Testis (tissue), 3 donors: ENCODE data around the gene OTOF. TPM values are rescaled to one million over a fixed set of nuclear protein-coding genes. Genes with fewer than 3 reads are reported as not detected.

Experiments
- DNase-seq: peaks from one replicate; pipeline ENCODE4 v3.0.0-alpha.2; 2019
- H3K27ac ChIP-seq, 2 donors: fragments of 200-600 bp; sonication (generic); one replicate each; pipeline ENCODE4 v1.5.1; 2019
- H3K27me3 ChIP-seq: fragments of 200-600 bp; sonication (generic); one replicate; pipeline ENCODE4 v1.5.1; 2019
- H3K36me3 ChIP-seq: fragments of 200-600 bp; sonication (generic); one replicate; pipeline ENCODE4 v1.5.1; 2017; ENCODE audit warnings: low read depth; ENCODE audit errors: missing control alignments
- H3K4me1 ChIP-seq: fragments of 200-600 bp; sonication (generic); one replicate; pipeline ENCODE4 v1.5.1; 2019
- H3K4me3 ChIP-seq, 2 donors: fragments of 200-600 bp; sonication (generic); one replicate each; pipeline ENCODE4 v1.5.1; 2017 to 2019
- H3K9me3 ChIP-seq: fragments of 200-600 bp; sonication (generic); one replicate; pipeline ENCODE4 v1.5.1; 2017
- POLR2A ChIP-seq: fragments of 450-650 bp; IDR thresholded peaks from one replicate; pipeline ENCODE4 v1.6.1; 2017; ENCODE audit warnings: antibody characterized with exemption, mild to moderate bottlenecking, moderate library complexity
- WGBS, 2 donors: methylation state at CpG; one replicate each; pipeline ENCODE4 v1.1.5; 2018; 5-methylcytosine and 5-hydroxymethylcytosine counted together
- intact Hi-C: fragments of 100-400 bp; cut with DNase I; formaldehyde crosslinking; loops from one replicate; pipeline ENCODE4 v1.15.1; 2023; ENCODE audit warnings: low total_unique reads
- polyA plus RNA-seq: library from polyadenylated mRNA; stranded (reverse); fragments of 350-450 nt; fragmentation: Illumina TruSeq; extraction: RNeasy Lipid Tissue Mini Kit (QIAGEN cat#74804); gene quantifications from one replicate; pipeline ENCODE4 v1.2.3, GENCODE V29; 2014; ENCODE audit warnings: low read depth, low replicate concordance; ENCODE audit not compliant: insufficient read depth
- total RNA-seq, 2 donors: library from RNA; depleted of rRNA; stranded (reverse); fragments of >200 nt; gene quantifications; one replicate each; pipeline ENCODE4 v1.2.3, GENCODE V29; 2016
- TF ChIP-seq, protein P1 (sequence below), 3 experiments: fragments of 450-650 bp in 2 of 3; fragments of 200-600 bp in 1 of 3; sonication (generic) in 1 of 3; IDR thresholded peaks; one replicate each; pipeline ENCODE4 v1.5.1; 2016 to 2019; ENCODE audit warnings: antibody characterized with exemption in 3 of 3, mild to moderate bottlenecking in 2 of 3, moderate library complexity in 1 of 3

The OTOF gene
- total and polyA plus RNA-seq, 3 donors from 2014 or later = 1.6 to 2.2 (median 1.7) TPM

DNA sequence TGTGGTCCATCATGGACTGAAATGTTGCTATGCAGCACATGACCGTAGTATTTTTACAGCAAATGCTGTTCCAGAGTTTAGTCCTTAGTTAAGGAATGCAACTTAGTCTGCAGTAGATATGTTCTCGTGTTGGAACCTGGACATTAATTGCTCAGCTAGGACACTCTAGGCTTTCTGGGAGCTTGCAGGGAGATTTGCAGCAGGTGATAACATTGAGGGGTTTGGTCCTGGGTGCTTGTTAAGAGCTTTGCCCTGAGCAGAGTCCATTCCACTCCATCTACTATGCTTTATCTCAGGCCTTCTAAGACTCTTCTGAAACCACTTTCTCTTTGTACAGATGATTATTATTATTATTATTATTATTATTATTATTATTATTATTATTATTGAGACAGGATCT is 49.1 kb downstream of the OTOF start:
- Histone ChIP-seq H3K4me3 (no peak overlapping the region), H3K4me1 (peaks cover 3% of the 10 kb centered on the region), H3K27me3 (no peaks in the 10 kb centered on the region), H3K27ac (no peak overlapping the region), H3K9me3 (no peaks in the 10 kb centered on the region), H3K36me3 (no peaks in the 10 kb centered on the region)
- 84 to 90% methylated on average over 2 of the region's 2 CpGs for WGBS, 2 donors
- TF ChIP-seq, protein P1, sequence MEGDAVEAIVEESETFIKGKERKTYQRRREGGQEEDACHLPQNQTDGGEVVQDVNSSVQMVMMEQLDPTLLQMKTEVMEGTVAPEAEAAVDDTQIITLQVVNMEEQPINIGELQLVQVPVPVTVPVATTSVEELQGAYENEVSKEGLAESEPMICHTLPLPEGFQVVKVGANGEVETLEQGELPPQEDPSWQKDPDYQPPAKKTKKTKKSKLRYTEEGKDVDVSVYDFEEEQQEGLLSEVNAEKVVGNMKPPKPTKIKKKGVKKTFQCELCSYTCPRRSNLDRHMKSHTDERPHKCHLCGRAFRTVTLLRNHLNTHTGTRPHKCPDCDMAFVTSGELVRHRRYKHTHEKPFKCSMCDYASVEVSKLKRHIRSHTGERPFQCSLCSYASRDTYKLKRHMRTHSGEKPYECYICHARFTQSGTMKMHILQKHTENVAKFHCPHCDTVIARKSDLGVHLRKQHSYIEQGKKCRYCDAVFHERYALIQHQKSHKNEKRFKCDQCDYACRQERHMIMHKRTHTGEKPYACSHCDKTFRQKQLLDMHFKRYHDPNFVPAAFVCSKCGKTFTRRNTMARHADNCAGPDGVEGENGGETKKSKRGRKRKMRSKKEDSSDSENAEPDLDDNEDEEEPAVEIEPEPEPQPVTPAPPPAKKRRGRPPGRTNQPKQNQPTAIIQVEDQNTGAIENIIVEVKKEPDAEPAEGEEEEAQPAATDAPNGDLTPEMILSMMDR (IDR thresholded peaks at IDR 0.05) = no peak
- TF ChIP-seq POLR2A = no peak
- intact Hi-C loops = no loop called here
- DNase-seq = no peak

DNA sequence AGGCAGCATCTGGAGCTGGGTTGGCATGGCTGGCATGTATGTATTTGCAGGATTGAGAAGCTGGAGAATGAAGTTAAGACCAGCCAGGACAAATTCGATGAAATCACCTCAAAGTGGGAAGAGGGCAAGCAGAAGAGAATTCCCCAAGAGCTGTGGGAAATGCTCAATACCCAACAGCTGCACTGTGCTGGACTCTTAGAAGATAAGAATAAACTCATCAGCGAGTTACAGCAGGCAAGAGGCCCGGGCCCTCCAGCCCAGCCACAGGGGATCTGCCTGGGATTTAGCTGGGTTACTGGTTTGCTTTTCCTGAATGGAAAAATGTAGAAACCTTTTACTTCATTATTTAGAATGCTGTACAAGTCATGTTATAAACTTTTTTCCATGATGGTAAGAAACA is 53.7 kb downstream of the OTOF start:
- intact Hi-C loops = no loop called here
- 56 to 76% methylated on average over 3 of the region's 3 CpGs for WGBS, 2 donors
- TF ChIP-seq, protein P1 (IDR thresholded peaks at IDR 0.05) = no peak
- TF ChIP-seq POLR2A = no peak

DNA sequence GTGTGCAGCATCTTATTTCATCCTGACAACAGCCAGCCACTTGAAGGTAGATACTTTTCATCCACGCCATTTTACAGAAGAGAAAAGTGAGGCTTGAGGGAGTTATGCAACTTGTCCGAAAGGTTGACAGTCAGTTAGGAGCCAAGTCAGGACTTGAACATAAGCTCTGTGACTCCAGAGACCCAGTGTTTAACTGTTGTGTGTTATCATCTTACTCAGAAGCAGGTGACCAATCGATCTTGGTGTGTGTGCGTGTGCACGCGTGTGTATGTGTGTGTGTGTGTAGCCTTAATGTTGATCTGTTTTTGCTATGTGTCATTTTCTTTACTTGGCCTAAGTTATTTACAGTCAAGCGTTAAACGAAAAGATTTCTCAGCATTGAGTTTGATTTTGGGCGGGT is 54.2 kb downstream of the OTOF start:
- no peaks in the 10 kb centered on the region for H3K4me1 ChIP-seq
- no peaks in the 10 kb centered on the region for H3K9me3 ChIP-seq
- no peak overlapping the region for H3K27ac ChIP-seq
- DNase-seq = no peak
- TF ChIP-seq, protein P1 (IDR thresholded peaks at IDR 0.05) = no peak
- no peak for TF ChIP-seq POLR2A
- H3K36me3 ChIP-seq = no peaks in the 10 kb centered on the region
- no peaks in the 10 kb centered on the region for H3K27me3 ChIP-seq
- 81 to 85% methylated on average over 9 of the region's 9 CpGs for WGBS, 2 donors
- intact Hi-C loops = no loop called here
- H3K4me3 ChIP-seq = no peak overlapping the region

More for the DNA sequence above, 53.7 kb downstream of the OTOF start:
- no peaks in the 10 kb centered on the region for H3K9me3 ChIP-seq
- H3K27me3 ChIP-seq = no peaks in the 10 kb centered on the region
- H3K27ac ChIP-seq = no peak overlapping the region
- DNase-seq = no peak
- no peaks in the 10 kb centered on the region for H3K36me3 ChIP-seq
- H3K4me1 ChIP-seq = no peaks in the 10 kb centered on the region
- H3K4me3 ChIP-seq = no peak overlapping the region

DNA sequence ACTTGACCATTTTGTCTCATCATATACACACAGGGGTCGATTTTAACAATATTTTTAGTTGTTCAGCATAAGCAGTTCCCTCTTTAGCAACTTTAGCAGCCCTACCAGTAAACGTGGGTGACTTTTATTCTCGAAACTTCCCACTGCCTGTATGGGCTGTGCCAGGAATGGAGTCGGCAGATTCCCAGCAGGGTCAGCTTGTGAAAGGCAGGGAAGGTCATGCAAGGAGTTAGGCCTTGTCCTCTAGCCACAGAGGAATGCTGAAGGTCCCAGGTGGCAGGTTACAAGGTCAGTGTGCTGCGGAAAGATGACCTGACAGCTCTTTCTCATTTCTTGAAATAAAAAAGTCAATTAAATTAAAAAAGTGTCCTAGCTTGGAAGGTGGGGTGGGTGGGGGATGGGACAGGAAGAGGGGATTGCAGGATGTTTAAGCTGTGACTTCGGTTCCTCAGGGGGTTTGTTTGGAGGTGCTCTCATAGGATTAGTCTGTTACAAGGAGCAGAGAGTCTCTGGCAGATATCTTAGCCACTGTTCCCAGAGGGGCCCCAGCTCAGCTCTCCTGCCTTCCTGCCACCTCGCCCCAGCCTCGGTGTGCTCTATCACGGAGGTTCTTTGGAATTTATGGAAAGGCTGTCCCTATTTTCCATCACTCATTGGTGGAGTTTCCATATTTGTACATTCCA is 54.8 kb downstream of the OTOF start:
- DNase-seq = no peak
- Histone ChIP-seq H3K27ac (no peak overlapping the region), H3K27me3 (no peaks in the 10 kb centered on the region), H3K36me3 (no peaks in the 10 kb centered on the region), H3K4me3 (no peak overlapping the region), H3K9me3 (no peaks in the 10 kb centered on the region), H3K4me1 (no peaks in the 10 kb centered on the region)
- intact Hi-C loops = no loop called here
- no peak for TF ChIP-seq POLR2A
- TF ChIP-seq, protein P1 (IDR thresholded peaks at IDR 0.05) = no peak
- 45 to 53% methylated on average over 9 of the region's 9 CpGs for WGBS, 2 donors

DNA sequence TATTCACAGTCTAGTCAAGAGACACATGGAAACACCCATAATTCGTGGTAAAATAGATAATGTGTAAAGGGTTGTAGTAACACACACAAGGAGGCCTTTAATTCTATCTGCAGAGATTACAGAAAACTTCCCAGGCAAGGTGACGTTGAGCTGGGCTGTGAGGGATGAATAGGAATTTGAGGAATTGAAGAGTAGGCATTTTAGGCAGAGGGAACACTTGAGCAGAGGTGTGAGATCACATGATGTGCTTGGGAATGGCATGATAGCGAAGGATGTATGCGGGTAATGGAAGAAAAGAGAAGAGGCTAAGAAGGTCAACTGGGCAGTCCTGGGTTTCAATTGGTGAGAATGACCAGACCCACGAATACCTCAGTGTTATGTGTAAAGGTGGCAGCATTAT is 56.0 kb downstream of the OTOF start:
- intact Hi-C loops = no loop called here
- 86 to 88% methylated on average over 5 of the region's 5 CpGs for WGBS, 2 donors

More for the DNA sequence above, 56.0 kb downstream of the OTOF start:
- no peaks in the 10 kb centered on the region for H3K9me3 ChIP-seq
- H3K4me3 ChIP-seq = no peak overlapping the region
- TF ChIP-seq POLR2A = no peak
- TF ChIP-seq, protein P1 (IDR thresholded peaks at IDR 0.05) = no peak
- no peaks in the 10 kb centered on the region for H3K36me3 ChIP-seq
- H3K27me3 ChIP-seq = no peaks in the 10 kb centered on the region
- H3K27ac ChIP-seq = no peak overlapping the region
- no peaks in the 10 kb centered on the region for H3K4me1 ChIP-seq
- no peak for DNase-seq
